Measurements from ENCODE around the gene POC5.
A peak's percentile ranks its signal among the peaks of the same experiment; 100 is the strongest.
"Not testable (repeated sequence)": the region's sequence is repeated elsewhere in the genome, so short reads cannot be mapped to it uniquely, and the experiment has no call there.

POC5 gene

DNA sequence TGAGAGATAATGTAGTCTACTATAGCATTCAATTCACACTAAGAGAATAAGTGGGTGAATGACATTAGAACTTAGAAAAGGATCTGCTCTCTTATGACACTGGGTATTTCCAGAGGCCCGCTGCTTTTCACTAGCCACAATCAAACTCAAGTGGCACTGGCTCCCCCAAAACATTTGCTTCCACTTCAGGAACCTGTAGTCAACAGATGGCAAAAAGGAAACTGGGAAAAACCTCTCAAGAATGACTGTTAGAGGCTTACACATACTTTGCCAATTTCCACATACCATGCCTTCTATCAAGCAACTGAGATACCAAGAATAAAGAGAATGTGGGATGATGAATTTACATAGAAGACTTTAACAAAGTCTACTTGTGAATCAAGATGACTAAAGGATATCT is 11.2 kb downstream of the POC5 start:
- peak; percentile 61 to 82 (median 67) for DNase-seq

DNA sequence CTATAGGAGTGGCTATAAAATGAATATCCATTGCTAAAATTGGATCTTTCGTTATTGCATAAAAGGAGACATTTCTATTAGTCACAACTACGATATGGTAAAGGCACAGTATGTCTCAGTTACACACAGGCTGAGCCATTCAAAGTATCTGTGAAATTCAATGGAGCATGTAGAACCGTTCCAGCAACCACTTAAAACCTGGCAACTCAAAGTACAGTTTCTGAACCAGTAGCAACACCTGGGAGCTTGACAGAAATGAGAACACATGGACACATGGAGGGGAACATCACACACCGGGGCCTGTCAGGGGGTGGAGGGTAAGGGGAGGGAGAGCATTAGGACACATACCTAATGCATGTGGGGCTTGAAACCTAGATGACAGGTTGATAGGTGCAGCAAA is 15.4 kb downstream of the POC5 start:
- DNase-seq: peak in 2 of 3 donors; percentile 39 to 51

DNA sequence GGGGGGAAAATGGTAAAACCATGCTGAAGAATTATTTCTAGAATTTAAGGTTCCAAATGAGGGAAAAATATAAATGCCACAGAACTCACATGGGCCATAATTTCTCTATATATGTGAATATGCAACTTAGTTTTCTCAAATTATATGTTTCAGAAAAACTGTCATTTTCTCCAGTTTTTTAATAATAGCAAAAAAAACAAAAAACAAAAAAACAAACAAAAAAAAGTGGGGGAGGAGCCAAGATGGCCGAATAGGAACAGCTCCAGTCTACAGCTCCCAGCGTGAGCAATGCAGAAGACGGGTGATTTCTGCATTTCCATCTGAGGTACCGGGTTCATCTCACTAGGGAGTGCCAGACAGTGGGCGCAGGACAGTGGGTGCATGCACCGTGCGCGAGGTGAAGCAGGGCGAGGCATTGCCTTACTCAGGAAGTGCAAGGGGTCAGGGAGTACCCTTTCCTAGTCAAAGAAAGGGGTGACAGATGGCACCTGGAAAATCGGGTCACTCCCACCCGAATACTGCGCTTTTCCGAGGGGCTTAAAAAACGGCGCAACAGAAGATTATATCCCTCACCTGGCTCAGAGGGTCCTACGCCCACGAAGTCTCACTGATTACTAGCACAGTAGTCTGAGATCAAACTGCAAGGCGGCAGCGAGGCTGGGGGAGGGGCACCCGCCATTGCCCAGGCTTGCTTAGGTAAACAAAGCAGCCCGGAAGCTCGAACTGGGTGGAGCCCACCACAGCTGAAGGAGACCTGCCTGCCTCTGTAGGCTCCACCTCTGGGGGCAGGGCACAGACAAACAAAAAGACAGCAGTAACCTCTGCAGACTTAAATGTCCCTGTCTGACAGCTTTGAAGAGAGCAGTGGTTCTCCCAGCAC is 21.5 kb downstream of the POC5 start:
- not testable (repeated sequence) for DNase-seq

DNA sequence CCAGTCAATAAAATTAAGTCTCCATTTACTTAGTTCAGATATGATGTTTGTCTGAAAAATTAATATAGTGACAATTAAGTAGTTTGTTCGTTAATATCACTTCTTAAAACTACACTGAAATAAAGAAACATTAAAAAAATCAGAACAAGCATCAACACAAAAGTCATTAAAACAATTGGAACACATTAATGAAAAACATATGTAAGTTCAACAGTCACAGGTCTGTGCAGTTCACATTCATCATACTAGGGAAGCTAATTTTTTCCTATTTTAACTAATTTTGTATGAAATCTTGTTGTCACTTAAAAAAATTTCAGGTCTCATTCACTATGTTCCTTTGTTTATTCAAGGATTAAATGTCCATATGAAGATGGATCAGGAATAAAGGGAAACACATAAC is 22.5 kb downstream of the POC5 start:
- DNase-seq: no peak

DNA sequence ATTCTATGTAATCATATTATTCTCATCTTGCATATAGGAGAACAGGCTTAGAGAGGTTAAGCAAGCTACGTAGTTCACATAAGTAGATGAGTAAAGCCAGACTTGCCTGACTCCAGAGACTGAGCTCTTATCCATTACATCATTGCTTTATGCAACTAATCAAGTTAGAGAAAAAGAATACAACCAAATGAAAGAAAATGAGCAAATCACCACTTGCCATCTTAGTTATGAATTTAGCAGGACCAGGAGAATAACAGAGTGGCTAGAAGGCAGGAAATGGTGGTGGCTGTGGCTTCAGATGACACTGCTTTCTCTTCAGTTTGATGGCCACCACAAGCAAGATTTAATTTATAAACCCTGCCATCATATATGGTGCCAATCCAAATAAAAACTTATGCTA is 26.6 kb downstream of the POC5 start:
- no peak for DNase-seq

DNA sequence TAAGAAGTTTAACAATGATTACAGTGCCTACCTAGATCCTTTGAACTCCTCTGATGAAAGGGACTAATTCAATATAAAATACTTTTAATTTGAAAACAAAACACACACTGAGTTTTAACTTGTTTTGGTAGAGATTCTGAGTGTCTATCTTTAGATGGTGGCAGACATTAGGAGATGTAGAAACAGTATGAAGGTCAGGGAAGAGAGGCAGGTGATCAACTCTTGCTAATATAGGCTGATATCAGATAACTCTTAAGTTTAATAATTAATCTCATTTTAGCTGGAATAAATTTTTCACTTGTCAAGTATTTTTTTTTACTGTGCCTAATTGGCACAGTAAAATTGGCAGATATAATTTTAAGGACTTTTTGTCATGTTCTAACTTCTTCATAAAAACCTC is 30.8 kb downstream of the POC5 start:
- no peak for DNase-seq

DNA sequence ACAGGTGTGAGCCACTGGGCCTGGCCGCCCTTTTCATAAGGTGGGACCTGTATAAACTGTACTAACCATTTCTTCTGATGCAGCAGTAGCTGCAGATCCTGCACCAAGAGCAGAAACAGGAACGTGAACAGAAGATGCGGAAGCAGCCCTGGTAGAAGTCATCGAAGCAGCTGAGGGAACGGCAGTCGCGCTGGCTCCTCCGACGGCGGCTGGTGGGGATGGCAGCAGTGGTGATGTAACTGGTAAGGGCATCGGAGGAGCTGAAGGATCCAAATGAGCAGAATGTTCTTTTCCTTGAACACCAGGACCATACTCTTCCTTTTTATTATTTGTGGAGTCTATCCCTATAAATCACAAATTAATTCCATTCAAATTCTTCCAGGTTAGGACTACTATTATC is 32.1 kb downstream of the POC5 start:
- DNase-seq: no peak

DNA sequence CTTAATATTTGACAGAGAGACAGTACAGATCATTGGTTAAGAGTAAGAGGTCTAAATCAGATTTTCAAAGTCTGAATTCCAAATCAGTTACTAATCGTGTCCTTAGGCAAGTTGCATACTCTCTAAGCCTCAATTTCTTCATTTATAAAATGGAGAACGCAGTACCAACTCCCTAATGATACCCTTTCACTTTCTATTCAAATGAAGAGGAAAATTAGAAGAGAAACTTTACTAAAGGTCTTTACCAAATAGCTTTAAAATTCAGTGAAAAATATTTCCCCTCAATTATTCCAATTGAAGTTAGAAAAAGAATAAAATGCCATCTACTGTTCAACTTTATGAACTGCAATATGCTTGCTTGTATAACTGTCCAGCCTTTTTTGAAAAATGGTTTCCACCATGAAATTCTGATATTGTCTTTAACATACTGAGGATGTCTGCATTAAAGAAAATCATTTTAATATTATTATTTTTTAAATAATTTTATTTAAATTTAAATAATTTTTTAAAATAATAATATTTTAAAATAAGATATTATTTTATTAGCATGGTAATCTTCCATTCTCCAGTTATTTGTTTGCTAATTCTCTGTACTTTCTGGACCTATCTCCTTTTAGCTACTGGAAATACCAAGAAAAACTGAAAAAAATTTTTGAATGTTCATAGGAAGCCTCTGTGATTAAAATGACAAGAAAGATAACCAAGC is 36.0 kb downstream of the POC5 start:
- DNase-seq: peak; percentile 47 to 84 (median 82)

DNA sequence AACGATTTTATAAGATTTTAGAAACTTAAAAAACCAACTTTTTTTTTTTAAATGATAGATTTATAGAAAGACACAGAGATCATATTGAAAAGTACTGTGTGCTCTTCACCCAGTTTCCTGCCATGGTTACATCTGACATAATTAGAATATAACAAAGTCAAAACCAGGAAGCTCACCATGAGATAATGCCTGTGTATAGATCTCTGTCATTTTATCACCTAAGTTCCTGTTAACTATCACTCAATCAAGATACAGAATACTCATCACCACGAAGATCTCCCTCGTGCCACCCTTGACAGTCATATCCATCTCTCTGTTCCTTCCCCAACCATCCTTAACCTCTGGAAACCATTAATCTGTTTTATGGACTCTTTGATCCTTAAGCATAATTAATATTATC is 39.1 kb downstream of the POC5 start:
- DNase-seq: no peak

DNA sequence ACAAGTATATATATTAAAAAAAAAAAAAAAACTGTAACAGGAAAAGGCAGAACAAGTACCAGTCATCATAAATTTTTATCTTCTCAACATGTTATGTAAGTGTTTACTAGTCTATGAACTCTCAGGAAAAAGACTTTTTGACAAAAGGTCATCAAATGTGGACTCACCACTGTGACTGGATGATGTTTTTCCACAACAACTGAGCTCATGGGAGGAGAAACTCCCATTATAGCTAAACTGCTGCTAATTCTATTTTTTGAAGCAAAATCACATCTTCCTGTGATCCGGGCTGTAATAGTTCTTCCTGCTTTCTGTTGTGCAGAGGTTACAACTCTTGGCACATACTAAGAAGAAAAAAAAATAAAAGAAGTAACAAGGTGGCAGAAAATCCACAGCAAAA is 39.6 kb downstream of the POC5 start:
- DNase-seq: no peak

DNA sequence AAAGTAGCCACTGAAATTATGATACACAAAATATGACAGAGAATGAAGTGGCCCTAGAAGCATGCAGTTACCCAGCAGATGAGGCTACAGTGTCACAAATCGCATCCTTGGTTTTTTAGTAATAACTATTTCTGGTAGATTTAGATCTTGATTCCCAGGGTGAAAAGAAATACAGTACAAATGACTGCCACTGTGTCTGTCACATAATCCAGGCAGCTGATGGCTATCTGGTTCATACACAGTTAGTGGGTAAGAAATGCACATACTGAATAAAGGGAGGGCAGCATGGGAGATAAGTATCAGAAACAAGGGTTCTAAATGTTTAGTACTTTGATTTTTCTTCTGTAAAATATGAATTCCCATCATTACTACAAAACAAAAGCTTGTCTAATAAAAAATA is 41.5 kb downstream of the POC5 start:
- DNase-seq: no peak

DNA sequence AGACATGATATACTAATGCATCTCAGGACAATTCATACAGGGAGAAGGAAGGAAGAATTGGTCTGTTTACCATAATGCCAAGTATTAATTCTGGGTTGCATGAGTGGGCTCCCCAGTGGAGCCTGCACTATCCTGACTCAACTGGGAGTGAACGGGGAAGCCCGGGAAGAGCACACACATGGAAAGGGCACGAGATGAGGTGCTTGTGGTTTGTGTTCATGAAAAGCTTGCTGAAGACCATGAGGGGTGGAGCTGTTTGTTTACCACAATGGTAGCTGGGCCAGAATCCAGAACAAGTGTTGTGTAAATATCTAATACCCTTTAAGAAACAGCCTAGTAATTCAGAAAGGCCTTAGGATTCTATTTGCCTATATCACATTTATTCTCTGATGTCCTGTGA is 44.6 kb downstream of the POC5 start:
- DNase-seq: no peak

DNA sequence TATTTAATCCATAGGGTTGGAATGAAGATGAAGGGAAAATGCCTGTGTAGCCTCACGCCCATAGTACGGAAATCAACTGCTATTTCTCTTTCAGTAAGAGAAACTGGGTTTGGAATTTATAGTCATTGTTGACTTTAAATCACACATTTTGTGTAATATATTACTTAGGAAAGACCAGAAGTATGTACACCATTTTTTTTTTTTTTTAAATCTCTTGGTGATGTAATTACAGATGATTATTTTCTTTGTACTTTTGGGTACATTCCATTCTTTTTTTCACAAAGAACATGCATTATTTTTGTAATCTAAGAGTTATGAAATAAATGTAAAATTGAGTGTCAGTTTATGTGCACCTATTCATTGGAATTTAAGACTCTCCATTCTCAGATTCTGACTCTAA is 45.7 kb downstream of the POC5 start:
- no peak for DNase-seq

DNA sequence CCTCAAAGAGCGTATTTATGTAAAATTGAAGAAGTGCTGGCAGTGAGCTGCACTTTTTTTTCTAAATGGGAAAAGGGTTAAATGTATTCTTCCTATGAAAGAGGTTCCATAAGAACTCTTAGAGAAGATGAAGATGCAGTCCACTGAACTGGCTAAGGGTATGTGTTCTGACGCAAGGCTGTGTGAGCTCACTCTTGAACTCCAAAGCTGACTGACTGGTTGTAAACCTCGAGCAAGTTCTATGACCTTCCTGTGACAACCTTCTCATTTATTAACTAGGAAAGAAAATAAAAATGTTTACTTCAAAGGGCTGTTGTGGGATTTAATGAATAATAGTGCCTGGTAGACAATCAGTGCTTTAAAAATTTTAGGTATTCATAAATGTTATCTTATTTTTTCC is 46.7 kb downstream of the POC5 start:
- DNase-seq: no peak

DNA sequence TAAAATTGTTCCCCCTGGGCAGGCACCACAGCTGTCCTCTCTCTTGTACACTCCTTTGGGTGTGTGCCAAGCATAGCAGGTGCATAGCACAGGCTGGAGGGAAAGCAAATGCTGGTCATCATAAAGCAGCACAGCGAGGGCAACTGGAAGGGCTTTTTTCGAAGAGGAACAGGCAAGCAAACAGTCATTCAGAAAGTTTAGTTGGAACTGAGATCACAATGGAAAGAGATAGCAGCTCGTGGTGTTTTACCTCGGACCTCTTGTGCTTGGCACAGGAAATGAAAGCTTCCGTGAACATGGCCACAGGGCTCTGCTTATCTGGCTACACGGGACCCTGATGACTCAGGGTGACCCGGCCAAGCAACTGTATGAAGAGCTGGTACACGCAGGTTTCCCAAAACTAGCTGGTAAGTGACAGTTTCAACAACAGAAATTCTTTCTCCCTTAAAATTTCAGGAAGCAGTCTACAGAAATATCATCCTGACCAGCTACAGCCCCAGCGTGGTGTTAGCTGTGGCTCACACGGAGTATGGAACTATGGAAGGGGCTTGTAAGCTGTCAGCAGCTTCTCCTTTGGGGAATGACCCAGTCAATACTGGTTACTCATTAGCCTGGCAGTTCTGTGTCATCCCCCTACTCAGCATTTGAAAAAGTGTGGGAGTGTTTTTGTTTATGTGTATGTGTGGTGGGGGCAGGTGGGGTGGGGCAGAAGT is 48.1 kb downstream of the POC5 start:
- DNase-seq: peak; percentile 76 to 83 (median 78)

DNA sequence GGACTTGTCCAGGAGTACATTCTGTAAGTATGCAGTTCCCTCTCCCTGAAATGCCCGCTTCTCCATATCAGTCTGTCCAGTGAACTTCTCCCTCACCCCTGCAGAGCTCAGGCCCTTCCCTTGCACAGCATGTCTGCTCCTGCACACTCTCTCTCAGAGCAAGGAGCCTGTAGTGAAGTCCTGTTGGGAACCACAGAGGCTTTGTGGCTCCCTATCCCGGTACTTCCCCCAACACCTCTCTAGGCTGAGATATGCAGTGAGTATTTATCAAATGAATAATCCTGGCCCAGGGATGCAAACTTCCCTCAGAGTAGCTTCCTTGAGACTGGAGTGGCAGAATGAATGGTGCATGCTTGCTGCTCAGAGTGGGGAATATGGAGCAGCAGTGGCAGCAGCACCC is 48.8 kb downstream of the POC5 start:
- DNase-seq: no peak

DNA sequence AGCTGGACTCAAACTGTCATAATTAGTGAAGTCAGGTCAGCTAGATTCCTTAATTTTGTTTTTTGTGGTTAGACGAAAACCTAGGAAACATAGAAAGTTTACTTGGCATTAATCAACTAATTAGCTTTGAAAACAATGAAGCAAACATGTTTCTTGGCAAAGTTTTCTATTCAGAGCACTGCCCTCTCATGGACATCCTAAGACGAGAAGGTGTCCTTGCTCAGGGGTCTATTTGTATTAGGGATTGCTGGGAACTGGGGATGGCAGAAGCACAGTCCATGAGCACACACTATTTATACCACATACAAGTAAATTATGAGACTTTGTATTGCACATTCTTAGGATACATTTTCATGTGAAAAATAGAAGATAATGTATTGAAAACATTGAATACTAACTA is 49.7 kb downstream of the POC5 start:
- DNase-seq: no peak

DNA sequence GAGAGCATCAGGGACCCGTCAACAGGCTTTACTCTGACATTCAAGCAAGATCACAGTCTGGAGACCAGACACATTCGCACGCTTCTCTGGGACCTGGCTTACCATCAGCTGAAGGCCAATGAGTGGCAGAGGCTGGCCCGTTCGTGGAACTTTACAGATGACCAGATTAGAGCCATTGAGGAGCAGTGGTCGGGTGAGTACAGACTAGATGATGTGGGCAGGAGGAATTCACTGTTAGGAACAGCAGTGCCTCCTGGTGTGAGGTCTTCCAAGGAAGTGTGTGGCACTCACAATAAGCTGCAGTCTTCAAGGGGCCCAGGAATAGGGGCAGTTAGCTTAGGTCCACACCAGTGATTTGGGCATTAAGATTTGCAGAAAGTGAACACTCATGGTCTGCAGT is 50.4 kb downstream of the POC5 start:
- no peak for DNase-seq

DNA sequence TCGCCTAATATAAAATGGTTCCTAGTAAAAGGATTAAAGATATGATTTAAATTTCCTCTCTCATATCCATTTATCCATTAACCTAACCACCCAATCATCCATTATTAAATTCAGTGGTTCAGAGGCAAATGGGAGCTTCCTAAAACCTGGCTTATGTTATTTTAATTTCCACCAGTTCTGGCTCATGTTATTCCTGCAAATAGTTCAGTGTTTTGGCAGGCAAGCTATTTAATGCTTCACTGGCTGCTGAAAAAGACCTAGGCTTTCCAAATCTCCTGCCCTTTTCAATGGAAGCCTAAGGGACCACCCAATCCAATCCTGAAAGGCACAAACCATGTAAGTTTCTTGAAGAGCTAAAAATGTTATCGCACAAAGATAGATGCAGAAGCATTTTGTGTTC is 52.3 kb downstream of the POC5 start:
- DNase-seq: no peak

DNA sequence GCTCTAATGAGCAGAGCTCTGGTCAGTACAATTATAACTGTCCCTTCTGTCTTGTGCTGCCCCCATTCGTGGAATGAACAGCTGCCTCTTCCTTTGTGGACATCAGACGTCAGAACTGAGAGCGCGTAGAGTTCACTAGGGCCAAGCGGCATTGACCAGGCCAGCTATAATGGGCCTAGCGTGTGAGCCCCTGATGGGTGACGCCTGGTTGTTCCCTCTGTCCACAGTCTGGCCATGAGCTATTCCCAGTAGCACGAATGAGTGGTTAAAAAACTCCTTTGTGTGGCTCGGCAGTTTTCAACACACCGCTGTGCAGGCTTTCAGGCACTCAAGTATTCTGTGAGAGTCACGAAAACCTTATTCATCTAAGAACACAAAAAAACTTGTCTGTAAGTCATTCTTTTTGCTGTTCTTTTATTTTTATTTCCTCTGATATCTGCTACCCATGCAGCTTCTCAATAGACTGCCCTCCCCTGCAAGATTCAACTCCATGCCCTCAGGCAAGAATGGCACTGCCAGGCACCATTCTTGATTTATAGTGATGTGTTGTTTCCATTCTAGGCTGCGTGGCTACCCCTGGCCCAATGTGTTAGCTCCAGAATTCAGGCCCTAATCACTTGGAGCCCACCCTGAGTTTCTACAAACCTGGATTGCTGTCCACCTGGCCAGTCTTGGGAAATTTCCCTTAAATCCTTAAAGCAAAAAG is 53.5 kb downstream of the POC5 start:
- DNase-seq: no peak

DNA sequence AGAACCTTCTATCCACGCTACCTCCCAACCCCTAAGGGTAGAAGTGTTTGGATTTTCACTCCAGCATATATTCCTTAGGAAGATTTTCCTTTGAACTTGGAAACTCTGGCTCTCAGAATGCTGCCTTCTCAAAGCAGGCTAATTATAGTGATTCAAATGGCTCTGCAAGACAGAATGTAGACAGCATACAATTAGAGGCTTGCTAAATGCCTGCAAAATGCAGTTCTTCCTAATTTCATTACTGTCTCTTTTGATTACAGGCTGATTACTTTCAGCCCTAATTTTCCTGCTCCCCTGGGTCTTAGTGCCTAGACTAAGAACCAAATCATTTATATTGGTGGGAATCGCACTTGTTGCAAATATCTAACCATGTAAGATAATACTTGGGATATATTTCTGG is 55.2 kb downstream of the POC5 start:
- no peak for DNase-seq

DNA sequence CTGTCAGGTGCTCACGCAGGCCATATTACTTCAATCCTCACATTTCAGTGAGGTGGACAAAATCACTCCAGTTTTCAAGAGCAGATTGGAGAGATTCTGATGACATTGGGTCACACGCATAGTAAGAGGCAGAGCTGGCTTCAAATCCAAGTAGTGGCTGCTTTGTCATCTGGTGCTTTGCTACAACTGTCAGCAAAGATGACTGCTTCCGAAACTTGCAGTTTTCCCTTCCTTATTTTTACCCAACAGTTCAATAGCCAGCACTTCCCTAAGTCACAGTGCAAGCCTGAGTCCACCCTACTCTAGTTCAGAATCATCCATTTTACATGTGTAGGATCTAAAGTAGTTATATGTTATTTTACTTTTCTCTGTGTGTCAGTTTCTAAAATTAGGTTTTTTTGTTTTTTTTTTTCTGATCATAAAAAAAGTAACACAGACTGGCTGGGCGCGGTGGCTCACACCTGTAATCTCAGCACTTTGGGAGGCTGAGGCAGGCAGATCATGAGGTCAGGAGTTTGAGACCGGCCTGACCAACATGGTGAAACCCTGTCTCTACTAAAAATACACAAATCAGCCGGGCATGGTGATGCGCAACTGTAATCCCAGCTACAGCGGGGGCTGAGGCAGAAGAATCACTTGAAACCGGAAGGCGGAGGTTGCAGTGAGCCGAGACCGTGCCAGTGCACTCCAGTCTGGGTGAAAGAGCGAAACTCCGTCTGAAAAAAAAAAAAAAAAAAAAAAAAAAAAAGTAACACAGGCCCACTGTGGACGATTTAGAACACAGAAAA is 56.4 kb downstream of the POC5 start:
- peak; percentile 79 to 89 (median 86) for DNase-seq

Data from suppressor macrophage treated with lipopolysaccharide for 1 hour (primary cell).